Measurements from ENCODE around the gene NRXN2. TPM values are rescaled to one million over a fixed set of nuclear protein-coding genes. Genes with fewer than 3 reads are reported as not detected.
"Not testable (repeated sequence)": the region's sequence is repeated elsewhere in the genome, so short reads cannot be mapped to it uniquely, and the experiment has no call there.

Gene NRXN2
- polyA plus RNA-seq, 1 of the 3 experiments (the other 2 are of a cell fraction): 0.15 TPM

DNA sequence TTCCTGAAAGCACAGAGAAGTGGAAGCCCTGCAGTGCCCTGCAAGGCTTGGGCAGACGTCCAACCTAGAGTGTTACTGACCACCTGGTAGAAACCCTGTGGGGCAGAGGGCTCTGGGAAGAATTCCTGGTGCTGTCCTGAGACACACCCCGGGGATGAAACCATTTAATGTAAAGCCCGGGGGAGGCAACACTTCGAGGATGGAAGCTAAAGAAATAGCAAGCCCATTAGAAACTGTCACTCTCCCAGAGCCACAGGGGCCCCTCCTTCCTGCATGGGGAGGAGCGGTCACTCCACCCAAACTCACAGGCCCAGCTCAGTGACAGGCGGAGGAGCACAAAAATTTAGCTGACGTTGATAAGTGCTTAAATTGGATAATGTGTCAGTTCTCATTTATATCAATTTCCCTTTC, 57.6 kb downstream of the NRXN2 start:
- Histone ChIP-seq H3F3A (replicated peaks; ENCODE audit: insufficient read depth) (no peaks in the 10 kb centered on the region), H4K20me1 (ENCODE audit: insufficient read depth) (no peaks in the 10 kb centered on the region), H3K9me3 (no peaks in the 10 kb centered on the region), H3K36me3 (replicated peaks in 1 of 2; ENCODE audit: control insufficient read depth in 1 of 2, insufficient read depth in 2 of 2, low read length in 1 of 2) (no peaks in the 10 kb centered on the region), H3K4me2 (no peak overlapping the region), H2AFZ (ENCODE audit: low read depth) (no peak overlapping the region), H3K4me3 (ENCODE audit: low read depth in 2 of 2, low read length in 1 of 2) (no peak overlapping the region), H3K27ac (ENCODE audit: low read depth in 2 of 2, low read length in 1 of 2) (no peak overlapping the region), H3K27me3 (ENCODE audit: insufficient read depth) (peaks cover 4% of the 10 kb centered on the region; the same call in 1 of the 2 replicates), H3K9ac (no peak overlapping the region), H3K4me1 (ENCODE audit: control insufficient read depth in 1 of 2, insufficient read depth in 2 of 2, low read depth in 1 of 2, low read length in 1 of 2) (no peaks in the 10 kb centered on the region), H3K9me2 (no peaks in the 10 kb centered on the region), H3K79me2 (ENCODE audit: insufficient read depth) (no peaks in the 10 kb centered on the region)
- DNase-seq: no peak
- 44% methylated on average over 7 of the region's 7 CpGs for WGBS (ENCODE audit: low lambda C conversion rate)
- no peak for TF ChIP-seq YY1 (IDR thresholded peaks at IDR 0.05; ENCODE audit: low read depth)
- no peak for TF ChIP-seq EZH2phosphoT487 (IDR thresholded peaks at IDR 0.05; ENCODE audit: borderline replicate concordance, low read depth)
- TF ChIP-seq IRF3 (IDR thresholded peaks at IDR 0.05; ENCODE audit: low read depth, low read length): no peak
- no peak for TF ChIP-seq FOXJ3 (CRISPR knock-in tag; IDR thresholded peaks at IDR 0.05)
- TF ChIP-seq JUND (IDR thresholded peaks at IDR 0.05): no peak
- no peak for TF ChIP-seq TCF12 (IDR thresholded peaks at IDR 0.05)
- no peak for TF ChIP-seq RCOR1 (IDR thresholded peaks at IDR 0.05; ENCODE audit: low read length)
- TF ChIP-seq FOXM1 (IDR thresholded peaks at IDR 0.05; ENCODE audit: low read depth): no peak
- TF ChIP-seq ELF1 (IDR thresholded peaks at IDR 0.05): no peak
- TF ChIP-seq EP300 (IDR thresholded peaks at IDR 0.05; ENCODE audit: borderline replicate concordance in 1 of 2, low read depth in 1 of 2, low read length in 1 of 2): no peak
- TF ChIP-seq USF1 (IDR thresholded peaks at IDR 0.05; ENCODE audit: borderline replicate concordance, low read depth): no peak
- TF ChIP-seq TAF1 (IDR thresholded peaks at IDR 0.05; ENCODE audit: borderline replicate concordance, low read depth, low read length): no peak
- no peak for TF ChIP-seq SIN3A (IDR thresholded peaks at IDR 0.05; ENCODE audit: borderline replicate concordance, low read depth, low read length)
- no peak for TF ChIP-seq FOSL2 (IDR thresholded peaks at IDR 0.05; ENCODE audit: borderline replicate concordance, low read depth)
- no peak for TF ChIP-seq RAD21 (IDR thresholded peaks at IDR 0.05; ENCODE audit: low read length)
- TF ChIP-seq ZBTB33 (IDR thresholded peaks at IDR 0.05; ENCODE audit: borderline replicate concordance, low read depth): no peak
- TF ChIP-seq, protein P1, sequence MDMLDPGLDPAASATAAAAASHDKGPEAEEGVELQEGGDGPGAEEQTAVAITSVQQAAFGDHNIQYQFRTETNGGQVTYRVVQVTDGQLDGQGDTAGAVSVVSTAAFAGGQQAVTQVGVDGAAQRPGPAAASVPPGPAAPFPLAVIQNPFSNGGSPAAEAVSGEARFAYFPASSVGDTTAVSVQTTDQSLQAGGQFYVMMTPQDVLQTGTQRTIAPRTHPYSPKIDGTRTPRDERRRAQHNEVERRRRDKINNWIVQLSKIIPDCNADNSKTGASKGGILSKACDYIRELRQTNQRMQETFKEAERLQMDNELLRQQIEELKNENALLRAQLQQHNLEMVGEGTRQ (IDR thresholded peaks at IDR 0.05; ENCODE audit: borderline replicate concordance, low read depth, low read length): no peak
- ChIA-PET CTCF (interaction anchor here (1.2 to 8.2 kb wide), 5 partner anchors 14 to 216 kb away, joined by 3 to 60 read pairs (median 5); no protein-coding TSS in a partner anchor), POLR2A (no interaction called here)

DNA sequence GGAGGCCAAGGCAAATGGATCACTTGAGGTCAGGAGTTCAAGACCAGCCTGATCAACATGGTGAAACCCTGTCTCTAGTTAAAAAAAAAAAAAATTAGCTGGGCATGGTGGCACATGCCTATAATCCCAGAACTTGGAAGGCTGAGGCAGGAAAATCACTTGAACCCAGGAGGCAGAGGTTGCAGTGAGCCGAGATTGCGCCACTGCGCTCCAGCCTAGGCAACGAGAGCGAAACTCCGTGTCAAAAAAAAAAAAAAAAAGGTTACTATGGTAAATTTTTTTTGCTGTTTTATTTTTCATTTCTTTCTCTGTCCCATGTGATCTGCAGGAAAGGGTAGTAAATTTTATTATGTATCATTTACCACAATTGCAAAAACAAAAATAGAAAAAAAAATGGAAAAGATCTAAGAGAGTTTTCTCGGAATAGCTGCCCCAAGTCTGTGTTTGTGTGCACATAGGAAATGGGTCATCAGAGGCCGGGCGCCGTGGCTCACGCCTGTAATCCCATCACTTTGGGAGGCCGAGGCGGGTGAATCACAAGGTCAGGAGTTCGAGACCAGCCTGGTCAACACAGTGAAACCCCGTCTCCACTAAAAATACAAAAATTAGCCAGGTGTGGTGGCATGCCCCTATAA, 58.6 kb downstream of the NRXN2 start:
- WGBS (ENCODE audit: low lambda C conversion rate): 88% methylated on average over 15 of the region's 15 CpGs
- POLR2A ChIA-PET; H2AFZ ChIP-seq (ENCODE audit: low read depth); H3K9me2 ChIP-seq; H3K36me3 ChIP-seq (replicated peaks in 1 of 2; ENCODE audit: control insufficient read depth in 1 of 2, insufficient read depth in 2 of 2, low read length in 1 of 2); H3K27me3 ChIP-seq (ENCODE audit: insufficient read depth); H3K4me3 ChIP-seq (ENCODE audit: low read depth in 2 of 2, low read length in 1 of 2); H3K4me2 ChIP-seq; DNase-seq; H3K9me3 ChIP-seq; H3K4me1 ChIP-seq (ENCODE audit: control insufficient read depth in 1 of 2, insufficient read depth in 2 of 2, low read depth in 1 of 2, low read length in 1 of 2); H3F3A ChIP-seq (replicated peaks; ENCODE audit: insufficient read depth); H3K79me2 ChIP-seq (ENCODE audit: insufficient read depth); H3K9ac ChIP-seq; H3K27ac ChIP-seq (ENCODE audit: low read depth in 2 of 2, low read length in 1 of 2); H4K20me1 ChIP-seq (ENCODE audit: insufficient read depth): not testable (repeated sequence)
- CTCF ChIA-PET: interaction anchor here (8.2 kb wide), 1 partner anchor 13 kb away, joined by 60 read pairs; no protein-coding TSS in a partner anchor
